Upper lobe of right lung (tissue), 1 donor: ENCODE measurements around the gene TMEM208. TPM values are rescaled to one million over a fixed set of nuclear protein-coding genes. Genes with fewer than 3 reads are reported as not detected.

Experiments used
- ATAC-seq: fragments of 200-7000 bp; cut with Tn5 transposase; one replicate; pipeline ENCODE4 v1.9.1; 2020; ENCODE audit warnings: mild to moderate bottlenecking, moderate library complexity
- DNase-seq: peaks from one replicate; pipeline ENCODE4 v3.0.0-alpha.2; 2020
- H3K27ac ChIP-seq: fragments of 200-600 bp; one replicate; pipeline ENCODE4 v1.8.0; 2022
- H3K27me3 ChIP-seq: fragments of 200-600 bp; one replicate; pipeline ENCODE4 v1.8.0; 2022; ENCODE audit warnings: mild to moderate bottlenecking
- H3K36me3 ChIP-seq: fragments of 200-600 bp; one replicate; pipeline ENCODE4 v1.8.0; 2022
- H3K4me1 ChIP-seq: fragments of 200-600 bp; one replicate; pipeline ENCODE4 v1.8.0; 2022
- H3K4me3 ChIP-seq: fragments of 200-600 bp; one replicate; pipeline ENCODE4 v1.8.0; 2022; ENCODE audit warnings: mild to moderate bottlenecking
- H3K9me3 ChIP-seq: fragments of 200-600 bp; one replicate; pipeline ENCODE4 v1.8.0; 2022
- CTCF ChIP-seq: fragments of 200-600 bp; IDR thresholded peaks from one replicate; pipeline ENCODE4 v1.8.0; 2022; ENCODE audit warnings: antibody characterized with exemption
- intact Hi-C: fragments of 100-400 bp; cut with DNase I; formaldehyde crosslinking; loops from one replicate; pipeline ENCODE4 v1.11.0; 2022
- total RNA-seq: library from RNA; stranded (reverse); fragmentation: NEBNext Ultra II Directional; extraction: Animal tissue kit (Norgen Biotek cat#: 25700); gene quantifications from one replicate; pipeline ENCODE4 v1.2.1, GENCODE V29; 2021
- donor health status: DM: no; HTN: yes; CAD: no; lungs with severe emphysema.

The TMEM208 gene
- total RNA-seq, 1 donor from 2014 or later, result 39.3 TPM

- H3K36me3 ChIP-seq, result no peaks in the 10 kb centered on the region
- no peak for ATAC-seq
- no peaks in the 10 kb centered on the region for H3K9me3 ChIP-seq
- DNase-seq, result no peak
- H3K4me3 ChIP-seq, result peak overlapping the region; percentile 70
- no peaks in the 10 kb centered on the region for H3K27me3 ChIP-seq
- peak overlapping the region; percentile 83 for H3K27ac ChIP-seq
- H3K4me1 ChIP-seq, result peaks cover 62% of the 10 kb centered on the region
- TF ChIP-seq CTCF, result no peak
- intact Hi-C loops, result no loop called here
Measured at GRCh38 chr16:67245674-67246080, 18.7 kb downstream of the TMEM208 start.

- intact Hi-C loops, result no loop called here
- DNase-seq (peak; percentile 91), ATAC-seq (peak; percentile 53)
- H3K27me3 ChIP-seq, result no peaks in the 10 kb centered on the region
- H3K9me3 ChIP-seq, result no peaks in the 10 kb centered on the region
- peaks cover 57% of the 10 kb centered on the region for H3K4me1 ChIP-seq
- H3K4me3 ChIP-seq, result peak overlapping the region; percentile 70
- peak overlapping the region; percentile 83 for H3K27ac ChIP-seq
- H3K36me3 ChIP-seq, result no peaks in the 10 kb centered on the region
- TF ChIP-seq CTCF, result peak; percentile 51
Measured at GRCh38 chr16:67246081-67246755, 19.3 kb downstream of the TMEM208 start.

GRCh38 chr16:67246756-67247191, 19.8 kb downstream of the TMEM208 start:
- Histone ChIP-seq H3K9me3 (no peaks in the 10 kb centered on the region), H3K4me1 (peaks cover 51% of the 10 kb centered on the region), H3K36me3 (no peaks in the 10 kb centered on the region), H3K27me3 (no peaks in the 10 kb centered on the region), H3K27ac (peak overlapping the region; percentile 83), H3K4me3 (peak overlapping the region; percentile 70)
- ATAC-seq (peak; percentile 76), DNase-seq (peak; percentile 97)
- intact Hi-C loops, result no loop called here
- TF ChIP-seq CTCF, result no peak

GRCh38 chr16:67247192-67248072, 20.5 kb downstream of the TMEM208 start, which contains the start of gene FHOD1:
Gene FHOD1 (minus strand): TSS chr16:67247481. CDS start chr16:67247410, 71 bp downstream.
- ATAC-seq (peak; percentile 87), DNase-seq (peak; percentile 99)
- peak within 1 kb of the TSS; percentile 83 for H3K27ac ChIP-seq
- peak within 1 kb of the TSS; percentile 70 for H3K4me3 ChIP-seq
- no peaks in the 10 kb centered on the region for H3K36me3 ChIP-seq
- peaks cover 45% of the 10 kb centered on the region for H3K4me1 ChIP-seq
- intact Hi-C loops, result no loop called here
- no peaks in the 10 kb centered on the region for H3K27me3 ChIP-seq
- TF ChIP-seq CTCF, result no peak
- H3K9me3 ChIP-seq, result no peaks in the 10 kb centered on the region

- Histone ChIP-seq H3K36me3 (no peaks in the 10 kb centered on the region), H3K9me3 (no peaks in the 10 kb centered on the region), H3K4me3 (peak overlapping the region; percentile 70), H3K27ac (peak overlapping the region; percentile 11), H3K4me1 (peaks cover 39% of the 10 kb centered on the region), H3K27me3 (no peaks in the 10 kb centered on the region)
- ATAC-seq, result no peak
- TF ChIP-seq CTCF, result no peak
- no peak for DNase-seq
- intact Hi-C loops, result no loop called here
Measured at GRCh38 chr16:67248073-67248400, 21.1 kb downstream of the TMEM208 start.
